ENCODE results near the gene TMOD3.
A peak's percentile ranks its signal among the peaks of the same experiment; 100 is the strongest.

TMOD3 gene

DNA sequence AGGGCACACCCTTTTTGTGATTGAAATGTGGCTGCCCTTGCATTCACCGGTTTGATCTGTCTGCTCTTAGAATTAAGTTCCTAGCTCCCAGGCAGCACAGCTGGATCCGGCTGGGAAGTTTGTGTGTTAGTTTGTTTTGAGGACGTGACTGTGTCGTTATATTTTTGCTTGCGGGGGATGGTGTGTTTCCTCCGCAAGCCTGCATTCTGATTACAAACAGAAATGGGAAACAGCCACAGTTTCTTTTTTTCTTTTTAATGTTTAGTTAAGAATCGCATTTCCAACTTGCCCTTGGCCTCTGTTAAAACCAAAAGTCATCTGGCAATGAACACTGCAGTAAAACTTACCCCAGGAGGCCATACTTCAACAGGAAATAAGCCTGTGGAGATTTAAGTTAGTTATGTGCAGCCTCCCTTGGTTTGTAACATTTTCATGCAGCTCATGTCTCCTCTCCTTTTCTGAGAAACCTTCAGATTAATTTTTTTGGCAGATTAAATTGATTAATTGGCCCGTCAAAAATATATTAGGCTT lies 888 bp downstream of the TMOD3 start:
- Histone ChIP-seq H3K9me3 (ENCODE audit: control insufficient read depth, insufficient read depth, low read length) (no peaks in the 10 kb centered on the region), H3K4me1 (ENCODE audit: control insufficient read depth, low read length) (peaks cover 42% of the 10 kb centered on the region), H3K27me3 (ENCODE audit: control insufficient read depth, low read length) (peaks cover 8% of the 10 kb centered on the region; the same call in 1 of the 2 replicates), H3K27ac (ENCODE audit: low read depth, low read length) (peak overlapping the region; percentile 7; the same call in 1 of the 2 replicates), H3K4me3 (ENCODE audit: low read length) (peak overlapping the region; percentile 92), H4K20me1 (ENCODE audit: control insufficient read depth, insufficient read depth, low read depth, low read length) (peaks cover 20% of the 10 kb centered on the region; the same call in 1 of the 2 replicates), H3K79me2 (ENCODE audit: control insufficient read depth, low read length) (peaks cover 58% of the 10 kb centered on the region), H3K9me2 (replicated peaks; ENCODE audit: control insufficient read depth, low read length) (no peaks in the 10 kb centered on the region), H3K4me2 (ENCODE audit: low read length) (peak overlapping the region; percentile 57), H3K36me3 (ENCODE audit: control insufficient read depth, low read length) (no peaks in the 10 kb centered on the region; the same call in 1 of the 2 replicates), H3F3A (ENCODE audit: control insufficient read depth, insufficient read depth) (no peaks in the 10 kb centered on the region)
- TF ChIP-seq EZH2phosphoT487 (IDR thresholded peaks at IDR 0.05; ENCODE audit: borderline replicate concordance, low read length) = no peak
- TF ChIP-seq, protein P1, sequence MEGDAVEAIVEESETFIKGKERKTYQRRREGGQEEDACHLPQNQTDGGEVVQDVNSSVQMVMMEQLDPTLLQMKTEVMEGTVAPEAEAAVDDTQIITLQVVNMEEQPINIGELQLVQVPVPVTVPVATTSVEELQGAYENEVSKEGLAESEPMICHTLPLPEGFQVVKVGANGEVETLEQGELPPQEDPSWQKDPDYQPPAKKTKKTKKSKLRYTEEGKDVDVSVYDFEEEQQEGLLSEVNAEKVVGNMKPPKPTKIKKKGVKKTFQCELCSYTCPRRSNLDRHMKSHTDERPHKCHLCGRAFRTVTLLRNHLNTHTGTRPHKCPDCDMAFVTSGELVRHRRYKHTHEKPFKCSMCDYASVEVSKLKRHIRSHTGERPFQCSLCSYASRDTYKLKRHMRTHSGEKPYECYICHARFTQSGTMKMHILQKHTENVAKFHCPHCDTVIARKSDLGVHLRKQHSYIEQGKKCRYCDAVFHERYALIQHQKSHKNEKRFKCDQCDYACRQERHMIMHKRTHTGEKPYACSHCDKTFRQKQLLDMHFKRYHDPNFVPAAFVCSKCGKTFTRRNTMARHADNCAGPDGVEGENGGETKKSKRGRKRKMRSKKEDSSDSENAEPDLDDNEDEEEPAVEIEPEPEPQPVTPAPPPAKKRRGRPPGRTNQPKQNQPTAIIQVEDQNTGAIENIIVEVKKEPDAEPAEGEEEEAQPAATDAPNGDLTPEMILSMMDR (IDR thresholded peaks at IDR 0.05; ENCODE audit: low read depth, low read length, poor library complexity, severe bottlenecking) = no peak

DNA sequence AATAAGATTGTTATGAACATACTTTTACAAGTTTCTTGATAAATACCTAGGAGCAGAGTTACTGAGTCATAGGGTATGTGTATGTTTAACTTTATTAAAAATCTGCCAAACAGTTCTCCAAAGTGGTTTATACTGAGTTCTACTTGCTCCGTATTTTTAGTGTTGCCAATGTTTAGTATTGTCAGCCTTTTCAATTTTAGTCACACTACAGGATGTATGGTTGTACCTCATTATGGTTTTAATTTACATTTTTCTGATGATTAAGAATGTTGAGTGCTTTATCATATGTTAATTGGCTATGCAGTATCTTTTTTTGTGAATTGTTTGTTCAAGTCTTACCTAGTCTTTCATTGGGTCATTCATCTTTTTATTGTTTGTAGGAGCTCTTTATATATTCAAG lies 4.3 kb downstream of the TMOD3 start:
- Histone ChIP-seq H3K27me3 (ENCODE audit: control insufficient read depth, low read length) (no peaks in the 10 kb centered on the region), H3F3A (ENCODE audit: control insufficient read depth, insufficient read depth) (no peaks in the 10 kb centered on the region), H3K36me3 (ENCODE audit: control insufficient read depth, low read length) (no peaks in the 10 kb centered on the region; the same call in 1 of the 2 replicates), H3K4me1 (ENCODE audit: control insufficient read depth, low read length) (peaks cover 64% of the 10 kb centered on the region), H3K27ac (ENCODE audit: low read depth, low read length) (no peak overlapping the region), H3K4me2 (ENCODE audit: low read length) (0 out of 2 replicates have a peak overlapping the region, but pooled peaks have one; percentile 2), H4K20me1 (ENCODE audit: control insufficient read depth, insufficient read depth, low read depth, low read length) (peaks cover 24% of the 10 kb centered on the region; the same call in 1 of the 2 replicates), H3K4me3 (ENCODE audit: low read length) (no peak overlapping the region), H3K9me3 (ENCODE audit: control insufficient read depth, insufficient read depth, low read length) (no peaks in the 10 kb centered on the region), H3K9me2 (replicated peaks; ENCODE audit: control insufficient read depth, low read length) (no peaks in the 10 kb centered on the region), H3K79me2 (ENCODE audit: control insufficient read depth, low read length) (peaks cover 90% of the 10 kb centered on the region)
- TF ChIP-seq, protein P1 (IDR thresholded peaks at IDR 0.05; ENCODE audit: low read depth, low read length, poor library complexity, severe bottlenecking) = no peak
- no peak for TF ChIP-seq EZH2phosphoT487 (IDR thresholded peaks at IDR 0.05; ENCODE audit: borderline replicate concordance, low read length)

DNA sequence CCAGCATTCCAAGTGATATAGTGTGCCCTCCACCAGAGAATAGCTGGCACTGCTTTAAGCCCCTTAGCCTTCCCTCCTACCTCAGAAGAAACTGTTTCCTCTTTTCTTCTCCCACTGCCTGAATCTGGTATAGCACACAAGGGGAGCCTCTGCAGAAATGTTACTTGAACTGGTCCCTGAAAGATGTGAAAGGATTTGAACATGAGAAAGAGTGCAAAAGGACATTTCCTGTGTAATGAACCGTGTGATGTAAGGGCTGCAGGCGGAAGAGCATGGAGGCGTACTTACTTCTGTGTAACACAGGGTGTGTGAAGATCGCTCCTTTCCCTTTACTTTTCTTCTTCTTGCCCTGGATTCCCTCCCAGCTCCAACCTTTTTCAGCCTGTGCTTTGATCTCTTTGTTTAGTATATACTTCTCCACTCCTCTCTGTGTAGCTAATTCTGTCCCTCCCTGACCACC lies 8.4 kb downstream of the TMOD3 start:
- peak overlapping the region; percentile 41 for H3K4me3 ChIP-seq (ENCODE audit: low read length)
- H3K9me3 ChIP-seq (ENCODE audit: control insufficient read depth, insufficient read depth, low read length) = no peaks in the 10 kb centered on the region
- H3F3A ChIP-seq (ENCODE audit: control insufficient read depth, insufficient read depth) = no peaks in the 10 kb centered on the region
- peaks cover 17% of the 10 kb centered on the region; the same call in 1 of the 2 replicates for H4K20me1 ChIP-seq (ENCODE audit: control insufficient read depth, insufficient read depth, low read depth, low read length)
- H3K4me1 ChIP-seq (ENCODE audit: control insufficient read depth, low read length) = peaks cover 51% of the 10 kb centered on the region
- TF ChIP-seq EZH2phosphoT487 (IDR thresholded peaks at IDR 0.05; ENCODE audit: borderline replicate concordance, low read length) = no peak
- TF ChIP-seq, protein P1 (IDR thresholded peaks at IDR 0.05; ENCODE audit: low read depth, low read length, poor library complexity, severe bottlenecking) = no peak
- H3K27ac ChIP-seq (ENCODE audit: low read depth, low read length) = peak overlapping the region; percentile 2; the same call in 1 of the 2 replicates
- H3K9me2 ChIP-seq (replicated peaks; ENCODE audit: control insufficient read depth, low read length) = no peaks in the 10 kb centered on the region
- peak overlapping the region; percentile 55 for H3K4me2 ChIP-seq (ENCODE audit: low read length)
- H3K36me3 ChIP-seq (ENCODE audit: control insufficient read depth, low read length) = no peaks in the 10 kb centered on the region
- no peaks in the 10 kb centered on the region for H3K27me3 ChIP-seq (ENCODE audit: control insufficient read depth, low read length)
- H3K79me2 ChIP-seq (ENCODE audit: control insufficient read depth, low read length) = peaks cover 97% of the 10 kb centered on the region

Data from DOHH2 (cell line).